ENCODE results near the gene SH3BGR. TPM values are rescaled to one million over a fixed set of nuclear protein-coding genes. Genes with fewer than 3 reads are reported as not detected.

The SH3BGR gene
- polyA plus RNA-seq, 2 donors: 4.9 TPM

DNA sequence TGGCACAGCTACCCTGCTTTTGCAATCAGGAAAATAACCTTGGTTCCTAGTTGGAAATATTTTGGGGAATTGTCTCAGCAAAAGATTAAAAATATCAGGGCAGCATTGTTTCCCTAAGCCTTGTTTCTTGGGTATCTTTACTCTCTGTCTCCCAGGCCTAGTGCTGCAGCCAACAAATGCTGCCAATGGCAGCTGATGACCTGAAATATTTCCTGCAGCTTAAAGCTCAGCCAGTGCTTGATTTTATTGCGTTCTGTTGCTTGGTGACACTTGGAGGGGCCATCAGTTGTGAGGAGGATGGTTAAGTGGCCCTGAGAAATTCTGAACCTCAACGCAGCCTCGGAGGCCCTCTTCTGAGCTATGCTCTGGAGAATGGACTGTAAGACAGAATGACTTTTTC lies 101.6 kb downstream of the SH3BGR start:
- 45 to 78% methylated on average over 3 of the region's 3 CpGs for WGBS, 2 donors
- Histone ChIP-seq H3K36me3 (ENCODE audit: control insufficient read depth in 2 of 2, insufficient read depth in 2 of 2, low read length in 1 of 2) (no peaks in the 10 kb centered on the region), H3K9me3 (ENCODE audit: control insufficient read depth in 2 of 2, insufficient read depth in 1 of 2, low read depth in 1 of 2, low read length in 1 of 2) (no peaks in the 10 kb centered on the region), H3K27me3 (ENCODE audit: control insufficient read depth in 1 of 2, insufficient read depth in 2 of 2, low read length in 2 of 2) (no peaks in the 10 kb centered on the region), H3K27ac (ENCODE audit: low read depth in 2 of 2, low read length in 1 of 2) (no peak overlapping the region), H3K4me3 (ENCODE audit: low read depth in 1 of 2, low read length in 2 of 2) (no peak overlapping the region), H3K4me1 (ENCODE audit: control insufficient read depth in 2 of 2, insufficient read depth in 2 of 2, low read length in 1 of 2) (no peaks in the 10 kb centered on the region)

DNA sequence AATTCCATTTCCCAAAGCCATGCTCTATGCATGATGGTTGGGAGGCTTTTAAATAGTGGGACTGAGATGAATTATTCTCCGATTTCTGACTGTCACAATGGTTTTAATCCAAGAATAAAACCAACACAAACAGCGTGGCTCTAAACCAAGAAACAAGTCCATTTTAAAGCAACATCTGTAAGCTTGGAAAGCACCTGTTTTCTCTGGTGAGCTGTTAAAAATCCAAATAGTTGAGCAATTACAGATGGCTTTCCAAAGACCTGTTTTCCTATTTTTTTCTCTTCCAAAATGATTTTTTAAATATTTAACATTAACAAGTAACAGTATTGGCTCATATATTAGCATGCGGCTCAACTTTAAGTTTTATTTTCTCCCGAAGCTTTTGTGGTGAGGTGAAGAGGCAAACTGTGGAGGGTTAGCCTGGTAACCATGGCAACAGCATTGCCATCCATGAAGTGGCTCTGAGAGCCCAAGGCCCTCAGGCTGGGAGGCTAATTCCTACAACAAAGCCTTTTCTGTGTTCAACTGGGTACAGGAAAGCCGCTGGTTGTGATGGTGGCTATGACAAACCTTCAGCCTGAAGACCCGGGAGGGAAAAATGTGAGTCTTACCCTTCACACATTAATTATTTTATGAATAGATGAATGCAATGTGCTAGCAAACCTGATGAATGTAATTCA lies 104.3 kb downstream of the SH3BGR start:
- H3K4me3 ChIP-seq (ENCODE audit: low read depth in 1 of 2, low read length in 2 of 2): no peak overlapping the region
- no peaks in the 10 kb centered on the region for H3K4me1 ChIP-seq (ENCODE audit: control insufficient read depth in 2 of 2, insufficient read depth in 2 of 2, low read length in 1 of 2)
- H3K9me3 ChIP-seq (ENCODE audit: control insufficient read depth in 2 of 2, insufficient read depth in 1 of 2, low read depth in 1 of 2, low read length in 1 of 2): no peaks in the 10 kb centered on the region
- H3K27me3 ChIP-seq (ENCODE audit: control insufficient read depth in 1 of 2, insufficient read depth in 2 of 2, low read length in 2 of 2): no peaks in the 10 kb centered on the region
- no peak overlapping the region for H3K27ac ChIP-seq (ENCODE audit: low read depth in 2 of 2, low read length in 1 of 2)
- 46 to 61% methylated on average over 6 of the region's 6 CpGs for WGBS, 2 donors
- H3K36me3 ChIP-seq (ENCODE audit: control insufficient read depth in 2 of 2, insufficient read depth in 2 of 2, low read length in 1 of 2): no peaks in the 10 kb centered on the region

DNA sequence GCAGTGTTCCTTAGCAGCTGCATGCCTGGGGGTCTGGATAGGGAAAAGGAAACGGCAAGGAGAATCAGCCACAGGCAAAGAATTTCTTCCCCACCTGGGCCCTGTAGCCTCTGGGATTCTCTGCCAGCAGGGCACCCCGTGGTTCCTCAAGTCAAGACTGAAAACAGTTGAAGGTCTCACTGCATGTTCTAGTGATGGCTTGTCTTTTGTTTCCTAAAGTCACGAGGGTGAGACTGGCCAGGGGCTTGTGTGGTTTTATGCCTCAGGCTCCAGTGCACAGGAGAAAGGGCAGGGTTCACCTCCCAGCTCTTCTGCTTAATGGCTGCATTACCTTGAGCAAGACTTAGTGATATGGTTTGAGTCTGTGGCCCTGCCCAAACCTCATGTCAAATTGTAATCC lies 107.7 kb downstream of the SH3BGR start:
- Histone ChIP-seq H3K4me3 (ENCODE audit: low read depth in 1 of 2, low read length in 2 of 2) (no peak overlapping the region), H3K9me3 (ENCODE audit: control insufficient read depth in 2 of 2, insufficient read depth in 1 of 2, low read depth in 1 of 2, low read length in 1 of 2) (no peaks in the 10 kb centered on the region), H3K27ac (ENCODE audit: low read depth in 2 of 2, low read length in 1 of 2) (no peak overlapping the region), H3K27me3 (ENCODE audit: control insufficient read depth in 1 of 2, insufficient read depth in 2 of 2, low read length in 2 of 2) (no peaks in the 10 kb centered on the region), H3K4me1 (ENCODE audit: control insufficient read depth in 2 of 2, insufficient read depth in 2 of 2, low read length in 1 of 2) (no peaks in the 10 kb centered on the region), H3K36me3 (ENCODE audit: control insufficient read depth in 2 of 2, insufficient read depth in 2 of 2, low read length in 1 of 2) (no peaks in the 10 kb centered on the region)
- WGBS, 2 donors: 32 to 62% methylated on average over 3 of the region's 3 CpGs

DNA sequence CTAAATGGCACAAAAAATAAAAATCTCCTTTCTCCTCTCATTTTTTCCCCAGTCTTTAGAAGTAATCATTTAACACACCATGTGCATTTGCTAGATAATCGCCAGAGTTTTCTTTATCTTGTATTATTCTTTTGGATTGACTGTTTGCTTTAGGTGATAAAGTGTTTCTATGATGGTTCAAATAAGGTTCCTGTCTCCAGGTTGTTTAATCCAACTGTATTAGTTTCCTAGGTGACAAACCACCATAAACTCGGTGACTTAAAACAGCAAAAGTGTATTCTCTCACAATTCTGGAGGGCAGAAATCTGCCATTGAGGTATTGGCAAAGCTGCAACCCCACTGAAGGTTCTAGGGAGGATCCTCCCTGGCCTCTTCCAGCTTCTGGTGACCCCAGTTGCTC lies 109.4 kb downstream of the SH3BGR start:
- H3K27me3 ChIP-seq (ENCODE audit: control insufficient read depth in 1 of 2, insufficient read depth in 2 of 2, low read length in 2 of 2): no peaks in the 10 kb centered on the region
- no peaks in the 10 kb centered on the region for H3K4me1 ChIP-seq (ENCODE audit: control insufficient read depth in 2 of 2, insufficient read depth in 2 of 2, low read length in 1 of 2)
- no peaks in the 10 kb centered on the region for H3K36me3 ChIP-seq (ENCODE audit: control insufficient read depth in 2 of 2, insufficient read depth in 2 of 2, low read length in 1 of 2)
- no peak overlapping the region for H3K27ac ChIP-seq (ENCODE audit: low read depth in 2 of 2, low read length in 1 of 2)
- no peaks in the 10 kb centered on the region for H3K9me3 ChIP-seq (ENCODE audit: control insufficient read depth in 2 of 2, insufficient read depth in 1 of 2, low read depth in 1 of 2, low read length in 1 of 2)
- no peak overlapping the region for H3K4me3 ChIP-seq (ENCODE audit: low read depth in 1 of 2, low read length in 2 of 2)
- WGBS, 2 donors: 41 to 55% methylated on average over 2 of the region's 2 CpGs

DNA sequence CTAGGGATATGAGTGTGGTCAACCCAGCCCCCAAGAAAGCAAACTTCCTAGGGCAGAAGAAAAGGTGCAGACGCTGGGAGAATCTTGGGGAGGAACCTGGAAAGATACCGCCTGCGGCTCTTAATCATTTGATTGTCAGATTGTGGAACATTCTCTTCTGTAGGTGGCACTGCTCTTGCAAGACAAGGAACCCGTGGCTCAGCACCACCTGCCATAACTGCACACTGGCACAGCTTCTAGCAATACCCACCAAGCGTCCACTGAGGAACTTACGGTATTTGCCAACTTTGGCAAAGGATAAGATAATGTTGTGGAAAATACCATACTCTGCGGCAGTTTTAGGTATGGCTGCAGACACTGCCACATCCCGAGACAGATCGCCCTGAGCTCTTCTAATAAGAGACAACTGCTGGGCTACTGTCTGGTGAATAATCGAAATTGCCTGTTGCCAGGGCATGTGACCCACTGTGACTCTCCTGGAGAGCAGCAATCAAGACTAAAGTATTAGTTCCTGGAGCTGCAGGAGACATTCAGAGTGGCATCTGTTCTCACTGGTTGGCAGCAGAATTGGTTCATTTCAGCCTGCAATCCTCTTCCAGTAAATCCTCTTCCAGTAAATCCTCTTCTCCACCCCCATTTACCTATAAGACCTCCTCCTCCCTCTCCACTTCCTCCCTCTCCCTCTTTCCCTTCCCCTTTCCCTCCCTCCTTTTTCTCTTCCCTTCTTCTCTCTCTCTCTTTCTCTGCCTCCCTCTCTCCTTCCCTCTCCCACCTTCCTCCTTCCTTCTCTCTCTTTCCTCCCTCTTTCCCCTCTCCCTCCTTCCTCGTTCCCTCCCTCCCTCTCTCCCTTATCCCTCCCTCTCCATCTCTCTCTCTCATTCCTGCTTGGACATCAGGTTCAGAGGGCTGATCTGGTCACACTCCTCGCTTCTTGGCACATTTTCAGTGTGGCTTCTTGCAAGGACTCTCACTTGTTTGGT lies 111.3 kb downstream of the SH3BGR start:
- H3K27ac ChIP-seq (ENCODE audit: low read depth in 2 of 2, low read length in 1 of 2): no peak overlapping the region
- H3K4me1 ChIP-seq (ENCODE audit: control insufficient read depth in 2 of 2, insufficient read depth in 2 of 2, low read length in 1 of 2): no peaks in the 10 kb centered on the region
- no peaks in the 10 kb centered on the region for H3K9me3 ChIP-seq (ENCODE audit: control insufficient read depth in 2 of 2, insufficient read depth in 1 of 2, low read depth in 1 of 2, low read length in 1 of 2)
- H3K27me3 ChIP-seq (ENCODE audit: control insufficient read depth in 1 of 2, insufficient read depth in 2 of 2, low read length in 2 of 2): no peaks in the 10 kb centered on the region
- WGBS, 2 donors: 77 to 79% methylated on average over 12 of the region's 12 CpGs
- H3K4me3 ChIP-seq (ENCODE audit: low read depth in 1 of 2, low read length in 2 of 2): no peak overlapping the region
- H3K36me3 ChIP-seq (ENCODE audit: control insufficient read depth in 2 of 2, insufficient read depth in 2 of 2, low read length in 1 of 2): no peaks in the 10 kb centered on the region

DNA sequence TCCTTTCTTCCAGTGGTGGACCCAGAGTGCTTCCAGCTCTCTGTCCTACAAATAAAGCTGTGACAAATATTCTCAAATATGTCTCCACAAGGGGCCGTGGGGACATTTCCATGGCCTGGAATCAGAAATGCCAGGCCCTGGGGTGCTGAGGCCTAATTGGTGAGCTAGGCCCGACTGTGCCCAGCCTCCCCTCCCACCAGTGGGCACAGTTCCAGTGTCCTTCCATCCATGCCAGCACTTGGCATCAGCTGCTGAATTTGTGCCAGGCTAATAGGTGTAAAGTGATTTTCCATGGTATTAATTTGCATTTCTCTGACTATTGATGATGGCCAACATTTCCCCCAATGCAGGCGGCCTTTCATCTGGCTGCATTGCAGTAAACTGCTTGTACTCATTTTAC lies 112.4 kb downstream of the SH3BGR start:
- Histone ChIP-seq H3K4me3 (ENCODE audit: low read depth in 1 of 2, low read length in 2 of 2) (no peak overlapping the region), H3K36me3 (ENCODE audit: control insufficient read depth in 2 of 2, insufficient read depth in 2 of 2, low read length in 1 of 2) (no peaks in the 10 kb centered on the region), H3K4me1 (ENCODE audit: control insufficient read depth in 2 of 2, insufficient read depth in 2 of 2, low read length in 1 of 2) (no peaks in the 10 kb centered on the region), H3K27ac (ENCODE audit: low read depth in 2 of 2, low read length in 1 of 2) (no peak overlapping the region), H3K27me3 (ENCODE audit: control insufficient read depth in 1 of 2, insufficient read depth in 2 of 2, low read length in 2 of 2) (no peaks in the 10 kb centered on the region), H3K9me3 (ENCODE audit: control insufficient read depth in 2 of 2, insufficient read depth in 1 of 2, low read depth in 1 of 2, low read length in 1 of 2) (no peaks in the 10 kb centered on the region)
- 51 to 55% methylated on average over 3 of the region's 3 CpGs for WGBS, 2 donors

Other genes starting within 250 kb of the SH3BGR start
- 1 to 10 TPM; 7.1 to 8.3 TPM for gene BRWD1, start 138.3 kb upstream of the SH3BGR start, polyA plus RNA-seq
- 100 to 1,000 TPM; 148 to 171 TPM for gene HMGN1, start 102.9 kb upstream of the SH3BGR start, polyA plus RNA-seq
- gene LCA5L, start 6.2 kb upstream of the SH3BGR start, polyA plus RNA-seq: under 1 TPM; 0.31 to 0.48 TPM
- under 1 TPM; 0.47 to 0.49 TPM for gene B3GALT5, start 161.0 kb downstream of the SH3BGR start, polyA plus RNA-seq

Measured in esophagus (tissue), 2 donors.